ENCODE data around the gene FBXO10. TPM values are rescaled to one million over a fixed set of nuclear protein-coding genes. Genes with fewer than 3 reads are reported as not detected.
A peak's percentile ranks its signal among the peaks of the same experiment; 100 is the strongest.
"Not testable (repeated sequence)": the region's sequence is repeated elsewhere in the genome, so short reads cannot be mapped to it uniquely, and the experiment has no call there.

Gene FBXO10
- total and polyA plus RNA-seq, 2 donors (not counting 1 experiment from before 2014, with no cell fraction given), result 7.6 to 12.2 TPM

- Histone ChIP-seq H3K36me3 (ENCODE audit: control insufficient read depth, insufficient read depth, low read length) (peaks cover 9% of the 10 kb centered on the region), H3K9ac (ENCODE audit: insufficient read depth, low read length) (no peak overlapping the region), H3K4me3 (replicated peaks in 1 of 4; ENCODE audit: control extremely low read depth in 1 of 4, insufficient read depth in 1 of 4, low read depth in 3 of 4, low read length in 4 of 4) (no peak overlapping the region), H2AFZ (ENCODE audit: low read length) (no peak overlapping the region), H3K27me3 (ENCODE audit: control insufficient read depth, insufficient read depth, low read length) (no peaks in the 10 kb centered on the region), H4K20me1 (ENCODE audit: control insufficient read depth, extremely low read depth, insufficient read depth, low read length) (no peaks in the 10 kb centered on the region), H3K79me2 (ENCODE audit: control insufficient read depth, insufficient read depth, low read length) (no peaks in the 10 kb centered on the region), H3K4me1 (ENCODE audit: control insufficient read depth, extremely low read depth, insufficient read depth, low read length) (no peaks in the 10 kb centered on the region), H3K9me3 (ENCODE audit: control insufficient read depth, insufficient read depth, low read depth, low read length) (no peaks in the 10 kb centered on the region), H3K27ac (ENCODE audit: insufficient read depth, low read length) (no peak overlapping the region), H3K4me2 (ENCODE audit: extremely low read depth, insufficient read depth, low read length) (no peak overlapping the region)
- DNase-seq (ENCODE audit: low read depth in 2 of 2), result no peak
- no peak for TF ChIP-seq EZH2 (IDR thresholded peaks at IDR 0.05; ENCODE audit: low read length, missing control alignments)
- peak in 1 of 2 donors; percentile 8 for TF ChIP-seq CTCF (conservative IDR thresholded peaks at IDR 0.05 in 1 of 2, IDR thresholded peaks at IDR 0.05 in 1 of 2; ENCODE audit: low read depth in 1 of 2, low read length in 2 of 2)
These were observed 64.9 kb downstream of the FBXO10 start for GRCh38 chr9:37511016-37512010.

DNA sequence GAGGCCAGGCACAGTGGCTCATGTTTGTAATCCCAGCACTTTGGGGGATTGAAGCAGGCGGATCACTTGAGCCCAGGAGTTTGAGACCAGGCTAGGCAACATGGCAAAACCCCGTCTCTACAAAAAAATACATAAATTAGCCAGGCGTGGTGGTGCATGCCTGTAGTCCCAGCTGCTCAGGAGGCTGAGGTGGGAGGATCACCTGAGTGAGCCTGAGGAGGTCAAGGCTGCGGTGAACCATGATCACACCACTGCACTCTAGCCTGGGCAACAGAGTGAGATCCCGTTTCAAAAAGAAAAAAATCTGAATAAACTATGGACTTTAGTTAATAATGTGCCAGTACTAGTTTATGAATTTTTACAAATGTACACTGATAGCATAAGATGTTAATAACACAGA is 66.1 kb downstream of the FBXO10 start:
- H3K4me2 ChIP-seq (ENCODE audit: extremely low read depth, insufficient read depth, low read length); H4K20me1 ChIP-seq (ENCODE audit: control insufficient read depth, extremely low read depth, insufficient read depth, low read length); H3K27me3 ChIP-seq (ENCODE audit: control insufficient read depth, insufficient read depth, low read length); H2AFZ ChIP-seq (ENCODE audit: low read length); H3K9me3 ChIP-seq (ENCODE audit: control insufficient read depth, insufficient read depth, low read depth, low read length); H3K36me3 ChIP-seq (ENCODE audit: control insufficient read depth, insufficient read depth, low read length); H3K79me2 ChIP-seq (ENCODE audit: control insufficient read depth, insufficient read depth, low read length); H3K4me1 ChIP-seq (ENCODE audit: control insufficient read depth, extremely low read depth, insufficient read depth, low read length); DNase-seq (ENCODE audit: low read depth in 2 of 2); H3K9ac ChIP-seq (ENCODE audit: insufficient read depth, low read length); H3K4me3 ChIP-seq (replicated peaks in 1 of 4; ENCODE audit: control extremely low read depth in 1 of 4, insufficient read depth in 1 of 4, low read depth in 3 of 4, low read length in 4 of 4); H3K27ac ChIP-seq (ENCODE audit: insufficient read depth, low read length): not testable (repeated sequence)

- Histone ChIP-seq H4K20me1 (ENCODE audit: control insufficient read depth, extremely low read depth, insufficient read depth, low read length) (no peaks in the 10 kb centered on the region), H3K4me1 (ENCODE audit: control insufficient read depth, extremely low read depth, insufficient read depth, low read length) (no peaks in the 10 kb centered on the region), H3K79me2 (ENCODE audit: control insufficient read depth, insufficient read depth, low read length) (no peaks in the 10 kb centered on the region), H3K9me3 (ENCODE audit: control insufficient read depth, insufficient read depth, low read depth, low read length) (no peaks in the 10 kb centered on the region), H3K27ac (ENCODE audit: insufficient read depth, low read length) (no peak overlapping the region), H3K9ac (ENCODE audit: insufficient read depth, low read length) (no peak overlapping the region), H3K4me3 (replicated peaks in 1 of 4; ENCODE audit: control extremely low read depth in 1 of 4, insufficient read depth in 1 of 4, low read depth in 3 of 4, low read length in 4 of 4) (no peak overlapping the region), H3K36me3 (ENCODE audit: control insufficient read depth, insufficient read depth, low read length) (peaks cover 10% of the 10 kb centered on the region), H2AFZ (ENCODE audit: low read length) (no peak overlapping the region), H3K27me3 (ENCODE audit: control insufficient read depth, insufficient read depth, low read length) (no peaks in the 10 kb centered on the region), H3K4me2 (ENCODE audit: extremely low read depth, insufficient read depth, low read length) (no peak overlapping the region)
- no peak for DNase-seq (ENCODE audit: low read depth in 2 of 2)
- TF ChIP-seq CTCF (conservative IDR thresholded peaks at IDR 0.05 in 1 of 2, IDR thresholded peaks at IDR 0.05 in 1 of 2; ENCODE audit: low read depth in 1 of 2, low read length in 2 of 2) (no peak), EZH2 (IDR thresholded peaks at IDR 0.05; ENCODE audit: low read length, missing control alignments) (no peak)
These were observed 66.6 kb downstream of the FBXO10 start for GRCh38 chr9:37509536-37509935.

All from fibroblast of lung (primary cell).